Uterus (tissue), 2 donors: ENCODE measurements around the gene FBXO9.

Source experiments
- CTCF ChIP-seq, 4 experiments: fragments of 200-600 bp in 2 of 4; fragments of 450-650 bp in 2 of 4; sonication (generic) in 2 of 4; IDR thresholded peaks; one replicate each; pipeline ENCODE4 v1.5.1; 2016 to 2019; ENCODE audit warnings: antibody characterized with exemption in 4 of 4, mild to moderate bottlenecking in 2 of 4, moderate library complexity in 1 of 4
- POLR2A ChIP-seq, 2 donors: fragments of 450-650 bp; IDR thresholded peaks; one replicate each; pipeline ENCODE4 v1.6.1; 2016; ENCODE audit warnings: antibody characterized with exemption in 2 of 2, mild to moderate bottlenecking in 1 of 2, moderate library complexity in 1 of 2

GRCh38 chr6:53115741-53116140 is 50.5 kb downstream of the FBXO9 start:
- TF ChIP-seq CTCF (IDR thresholded peaks at IDR 0.05) (no peak), POLR2A (IDR thresholded peaks at IDR 0.05) (no peak)
